HFFc6 (cell line): ENCODE data around the gene ARL4A. TPM values are rescaled to one million over a fixed set of nuclear protein-coding genes. Genes with fewer than 3 reads are reported as not detected.

Source experiments
- DNase-seq: peaks from one replicate; pipeline ENCODE4 v3.0.0-alpha.2; 2018
- H3K27ac Mint-ChIP-seq: 2 replicates; pipeline ENCODE4 v1.8.0; 2020; ENCODE audit warnings: mild to moderate bottlenecking, mixed read lengths
- H3K27me3 Mint-ChIP-seq: 2 replicates; pipeline ENCODE4 v1.8.0; 2021; ENCODE audit warnings: mild to moderate bottlenecking, moderate library complexity, mixed read lengths; ENCODE audit not compliant: insufficient read depth
- H3K36me3 Mint-ChIP-seq: 2 replicates; pipeline ENCODE4 v1.8.0; 2021; ENCODE audit warnings: low read depth, mixed read lengths
- H3K4me1 Mint-ChIP-seq: 2 replicates; pipeline ENCODE4 v1.8.0; 2020; ENCODE audit warnings: low read depth, mixed read lengths
- H3K4me3 Mint-ChIP-seq: 2 replicates; pipeline ENCODE4 v1.8.0; 2020; ENCODE audit warnings: mild to moderate bottlenecking, moderate library complexity, mixed read lengths
- H3K9me3 Mint-ChIP-seq: 2 replicates; pipeline ENCODE4 v1.8.0; 2020; ENCODE audit warnings: mild to moderate bottlenecking, mixed read lengths
- long read RNA-seq: library from polyadenylated mRNA; unstranded; transcript quantifications from one replicate; pipeline ENCODE4 v2.0.0, GENCODE V29; 2019
- total RNA-seq, 6 experiments: library from RNA; stranded (reverse); fragmentation: NEBNext Ultra II Directional; extraction: Animal tissue kit (Norgen Biotek cat#: 25700); gene quantifications; 2 replicates in 1 of 6; 3 replicates in 5 of 6; pipeline ENCODE4 v1.2.3, GENCODE V29; 2021
- TF ChIP-seq, protein P1 (sequence below): fragments of 200-600 bp; sonication (generic); IDR thresholded peaks from 2 replicates; pipeline ENCODE4 v1.5.0; 2021; ENCODE audit warnings: antibody characterized with exemption, mild to moderate bottlenecking

The ARL4A gene, protein sequence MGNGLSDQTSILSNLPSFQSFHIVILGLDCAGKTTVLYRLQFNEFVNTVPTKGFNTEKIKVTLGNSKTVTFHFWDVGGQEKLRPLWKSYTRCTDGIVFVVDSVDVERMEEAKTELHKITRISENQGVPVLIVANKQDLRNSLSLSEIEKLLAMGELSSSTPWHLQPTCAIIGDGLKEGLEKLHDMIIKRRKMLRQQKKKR
- total RNA-seq: 10 to 100 TPM; 12.5 to 15.5 (median 14.7) TPM
- long read RNA-seq, transcript ARL4A-201 (2 exons, 1,147 nt): major isoform, 8 of 19 reads
- long read RNA-seq, partial matches to known transcripts: 0 of 19 reads
- long read RNA-seq, other reads (novel, unspliced or antisense): 3 of 19 reads

DNA sequence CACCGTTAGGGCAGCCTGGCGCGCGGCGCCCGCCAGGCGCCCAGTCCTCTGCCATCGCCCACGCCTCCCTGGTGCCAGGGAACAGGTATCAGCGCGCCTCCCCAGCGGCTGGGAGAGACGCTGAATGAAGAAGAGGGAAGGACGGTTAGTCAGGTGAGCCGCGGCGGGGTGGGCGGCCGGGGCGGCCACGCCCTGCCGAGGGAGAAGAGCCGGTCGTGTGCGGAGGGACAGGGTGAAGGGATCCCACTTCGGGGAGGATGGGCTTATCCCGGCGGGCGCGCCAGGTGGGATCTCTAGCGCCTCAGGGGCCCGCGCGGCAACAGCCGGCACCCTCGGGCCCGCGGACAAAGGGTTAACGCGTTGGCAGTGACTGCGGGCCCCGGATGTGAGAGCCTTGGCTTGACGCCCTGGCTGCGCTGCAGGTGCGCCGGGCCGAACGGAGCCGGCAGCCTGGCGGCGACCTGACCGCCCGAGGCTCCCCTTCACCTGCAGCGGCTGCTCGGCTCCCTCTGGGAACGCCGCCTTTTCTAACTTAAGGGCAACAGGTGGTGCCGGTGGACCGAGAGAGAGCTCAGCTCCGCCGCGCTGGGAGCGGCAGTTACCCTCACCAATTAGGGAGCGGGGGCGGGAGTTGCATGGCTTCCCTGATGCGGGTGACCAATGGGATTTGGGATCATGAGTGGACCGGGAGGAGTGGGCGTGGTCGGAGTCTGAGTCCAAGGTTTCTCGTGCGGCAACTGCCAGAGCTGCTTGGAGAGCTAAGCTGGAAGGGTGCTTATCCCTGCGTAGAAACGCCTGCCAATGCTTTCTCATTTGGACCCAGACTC lies at the start of gene ARL4A:
TSS of gene ARL4A (plus strand) at position 743 of the 827 bp plus-strand sequence. CDS start 622 bp downstream, outside the sequence.
- DNase-seq: peak; percentile 97
- TF ChIP-seq, protein P1, sequence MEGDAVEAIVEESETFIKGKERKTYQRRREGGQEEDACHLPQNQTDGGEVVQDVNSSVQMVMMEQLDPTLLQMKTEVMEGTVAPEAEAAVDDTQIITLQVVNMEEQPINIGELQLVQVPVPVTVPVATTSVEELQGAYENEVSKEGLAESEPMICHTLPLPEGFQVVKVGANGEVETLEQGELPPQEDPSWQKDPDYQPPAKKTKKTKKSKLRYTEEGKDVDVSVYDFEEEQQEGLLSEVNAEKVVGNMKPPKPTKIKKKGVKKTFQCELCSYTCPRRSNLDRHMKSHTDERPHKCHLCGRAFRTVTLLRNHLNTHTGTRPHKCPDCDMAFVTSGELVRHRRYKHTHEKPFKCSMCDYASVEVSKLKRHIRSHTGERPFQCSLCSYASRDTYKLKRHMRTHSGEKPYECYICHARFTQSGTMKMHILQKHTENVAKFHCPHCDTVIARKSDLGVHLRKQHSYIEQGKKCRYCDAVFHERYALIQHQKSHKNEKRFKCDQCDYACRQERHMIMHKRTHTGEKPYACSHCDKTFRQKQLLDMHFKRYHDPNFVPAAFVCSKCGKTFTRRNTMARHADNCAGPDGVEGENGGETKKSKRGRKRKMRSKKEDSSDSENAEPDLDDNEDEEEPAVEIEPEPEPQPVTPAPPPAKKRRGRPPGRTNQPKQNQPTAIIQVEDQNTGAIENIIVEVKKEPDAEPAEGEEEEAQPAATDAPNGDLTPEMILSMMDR: peak; percentile 68
- peak within 1 kb of the TSS; percentile 90 for H3K4me3 Mint-ChIP-seq
- H3K36me3 Mint-ChIP-seq: peaks cover 19% of the 10 kb centered on the region
- no peaks in the 10 kb centered on the region for H3K27me3 Mint-ChIP-seq
- H3K9me3 Mint-ChIP-seq: no peaks in the 10 kb centered on the region
- peak within 1 kb of the TSS; percentile 51 for H3K27ac Mint-ChIP-seq
- H3K4me1 Mint-ChIP-seq: peaks cover 48% of the 10 kb centered on the region

DNA sequence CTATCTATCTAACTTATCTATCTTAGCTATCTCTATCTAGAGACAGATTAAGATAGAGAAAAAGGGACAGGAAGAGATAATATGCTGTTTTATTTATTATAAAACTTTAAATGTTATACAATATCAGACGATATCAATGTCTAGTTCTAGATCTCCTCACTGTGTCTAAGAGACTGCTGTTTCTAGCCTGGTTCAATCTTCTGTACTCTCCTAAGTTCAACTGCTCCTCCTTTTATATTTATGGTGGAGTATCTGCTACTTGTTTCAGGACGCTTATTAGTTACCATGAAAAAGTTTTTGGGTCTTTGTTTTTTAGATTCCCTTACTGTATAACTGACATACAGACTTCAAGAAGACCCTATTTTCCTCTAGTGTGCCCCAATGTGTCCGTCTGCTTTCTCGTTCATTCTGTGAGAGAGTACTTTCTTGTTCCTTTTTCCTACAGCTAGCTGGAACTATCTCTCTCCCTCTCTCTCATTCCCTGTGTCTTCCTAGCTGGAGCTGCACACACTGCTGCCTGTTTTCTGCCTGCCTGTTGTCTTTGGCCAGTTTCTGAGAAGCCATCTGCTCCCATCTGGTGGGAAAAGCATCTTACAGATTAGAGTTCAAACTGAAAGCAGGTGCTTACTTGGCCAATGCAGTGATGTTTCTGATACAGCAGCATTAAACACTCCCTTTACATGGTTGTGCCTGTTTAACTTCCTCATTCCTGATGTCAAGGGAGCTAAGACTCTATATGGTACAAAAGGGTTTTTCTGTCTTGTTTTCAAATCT lies 49.4 kb upstream of the ARL4A start:
- Mint-ChIP-seq H3K36me3 (no peaks in the 10 kb centered on the region; the same call in 1 of the 2 replicates), H3K4me3 (peak overlapping the region; percentile 83), H3K4me1 (peaks cover 26% of the 10 kb centered on the region), H3K27me3 (peaks cover 7% of the 10 kb centered on the region; the same call in 1 of the 2 replicates), H3K9me3 (no peaks in the 10 kb centered on the region), H3K27ac (peak overlapping the region; percentile 25; the same call in 1 of the 2 replicates)
- TF ChIP-seq, protein P1: no peak
- DNase-seq: no peak

DNA sequence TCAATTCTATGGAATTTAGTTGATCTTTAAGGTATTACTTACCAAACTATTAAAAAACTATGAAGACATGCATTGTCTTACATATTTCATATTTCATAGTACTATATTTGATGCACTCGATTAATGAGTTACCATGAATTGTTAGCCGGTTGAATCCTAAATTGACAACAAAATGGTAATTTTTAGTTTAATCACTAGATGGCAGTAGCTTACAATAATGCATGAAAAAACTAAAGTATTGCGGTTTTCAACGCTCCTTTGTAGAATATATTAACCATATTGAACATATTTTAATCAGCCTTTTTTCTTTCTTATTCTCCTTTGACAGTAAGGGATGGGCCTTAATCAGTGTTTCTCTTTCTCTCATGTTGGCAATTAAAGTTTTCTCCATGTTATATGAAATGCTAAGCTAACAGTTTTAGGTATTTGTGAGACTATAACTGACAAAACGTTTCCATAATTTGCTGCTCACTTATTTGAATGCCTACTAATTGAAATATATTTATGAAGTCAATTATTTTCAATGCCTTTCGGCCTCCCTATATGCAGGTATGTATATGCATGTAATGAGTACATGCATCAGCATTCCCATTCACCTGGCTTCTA lies 48.5 kb upstream of the ARL4A start:
- Mint-ChIP-seq H3K4me1 (peaks cover 26% of the 10 kb centered on the region), H3K36me3 (no peaks in the 10 kb centered on the region), H3K4me3 (no peak overlapping the region), H3K9me3 (no peaks in the 10 kb centered on the region), H3K27ac (no peak overlapping the region), H3K27me3 (peaks cover 1% of the 10 kb centered on the region; the same call in 1 of the 2 replicates)
- TF ChIP-seq, protein P1: peak; percentile 89
- DNase-seq: peak; percentile 56

DNA sequence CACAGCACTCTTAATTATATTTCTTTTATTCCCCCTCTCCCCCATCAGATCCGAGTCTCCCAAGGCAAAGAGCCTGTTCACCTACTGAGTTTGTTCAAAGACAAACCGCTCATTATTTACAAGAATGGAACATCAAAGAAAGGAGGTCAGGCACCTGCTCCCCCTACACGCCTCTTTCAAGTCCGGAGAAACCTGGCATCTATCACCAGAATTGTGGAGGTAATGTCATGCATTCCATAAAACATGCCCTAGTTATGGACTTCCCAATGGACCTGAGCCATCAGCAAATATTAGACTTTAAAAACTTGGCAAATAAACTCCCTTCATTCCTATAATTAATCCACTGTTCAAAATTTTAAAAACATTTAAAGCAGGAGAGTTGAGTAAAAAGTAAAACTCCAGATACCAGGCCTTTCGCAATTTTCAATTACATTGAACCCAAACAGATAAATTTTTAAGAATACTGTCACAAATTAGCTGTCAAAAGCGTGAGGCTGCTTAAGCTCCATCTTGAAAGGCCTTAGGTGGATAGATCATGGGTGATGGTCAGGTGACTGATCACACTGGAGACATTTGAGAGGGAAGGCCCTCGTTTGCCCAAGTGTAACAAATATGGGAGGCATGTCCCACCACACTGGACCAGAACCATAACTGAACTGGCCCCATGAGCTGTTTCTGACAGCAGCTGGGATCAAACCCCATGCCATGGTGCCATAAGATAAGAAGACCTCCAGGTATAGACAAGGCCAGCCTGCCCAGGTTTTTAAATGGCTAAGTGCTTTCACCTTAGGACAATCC lies 46.9 kb upstream of the ARL4A start:
- DNase-seq: no peak
- Mint-ChIP-seq H3K4me1 (peaks cover 28% of the 10 kb centered on the region), H3K27me3 (peaks cover 1% of the 10 kb centered on the region; the same call in 1 of the 2 replicates), H3K4me3 (no peak overlapping the region), H3K36me3 (peaks cover 2% of the 10 kb centered on the region; the same call in 1 of the 2 replicates), H3K9me3 (no peaks in the 10 kb centered on the region), H3K27ac (no peak overlapping the region)
- TF ChIP-seq, protein P1: no peak
